ENCODE measurements around the gene FASTK.

Gene FASTK

GRCh38 chr7:151070574-151070960 lies 10.0 kb downstream of the FASTK start:
- Histone ChIP-seq H3K79me2 (ENCODE audit: insufficient read depth, low read length) (no peaks in the 10 kb centered on the region), H3K4me3 (ENCODE audit: low read depth, low read length, poor library complexity, severe bottlenecking) (no peak overlapping the region), H3K27ac (ENCODE audit: low read depth, low read length, poor library complexity, severe bottlenecking) (no peak overlapping the region), H3F3A (ENCODE audit: insufficient read depth, low read length) (no peaks in the 10 kb centered on the region), H3K27me3 (ENCODE audit: insufficient read depth, low read length) (no peaks in the 10 kb centered on the region), H3K4me2 (ENCODE audit: low read length) (no peak overlapping the region), H3K9me3 (ENCODE audit: low read length) (no peaks in the 10 kb centered on the region), H2AFZ (ENCODE audit: low read length) (no peak overlapping the region), H4K20me1 (ENCODE audit: insufficient read depth, low read length) (no peaks in the 10 kb centered on the region), H3K9ac (ENCODE audit: low read length) (no peak overlapping the region), H3K36me3 (ENCODE audit: insufficient read depth, low read length) (peaks cover 88% of the 10 kb centered on the region), H3K9me2 (ENCODE audit: low read depth, low read length) (no peaks in the 10 kb centered on the region), H3K4me1 (ENCODE audit: insufficient read depth, low read length, severe bottlenecking) (no peaks in the 10 kb centered on the region)
- no peak for TF ChIP-seq EZH2 (IDR thresholded peaks at IDR 0.05; ENCODE audit: borderline replicate concordance, low read length)
- TF ChIP-seq CTCF (IDR thresholded peaks at IDR 0.05; ENCODE audit: low read length) = no peak

- Histone ChIP-seq H3K4me1 (ENCODE audit: insufficient read depth, low read length, severe bottlenecking) (no peaks in the 10 kb centered on the region), H4K20me1 (ENCODE audit: insufficient read depth, low read length) (no peaks in the 10 kb centered on the region), H3K27ac (ENCODE audit: low read depth, low read length, poor library complexity, severe bottlenecking) (no peak overlapping the region), H3F3A (ENCODE audit: insufficient read depth, low read length) (no peaks in the 10 kb centered on the region), H3K9me2 (ENCODE audit: low read depth, low read length) (no peaks in the 10 kb centered on the region), H3K4me2 (ENCODE audit: low read length) (no peak overlapping the region), H3K36me3 (ENCODE audit: insufficient read depth, low read length) (peaks cover 88% of the 10 kb centered on the region), H3K79me2 (ENCODE audit: insufficient read depth, low read length) (no peaks in the 10 kb centered on the region), H3K27me3 (ENCODE audit: insufficient read depth, low read length) (no peaks in the 10 kb centered on the region), H3K9me3 (ENCODE audit: low read length) (no peaks in the 10 kb centered on the region), H2AFZ (ENCODE audit: low read length) (no peak overlapping the region), H3K9ac (ENCODE audit: low read length) (no peak overlapping the region), H3K4me3 (ENCODE audit: low read depth, low read length, poor library complexity, severe bottlenecking) (no peak overlapping the region)
- TF ChIP-seq EZH2 (IDR thresholded peaks at IDR 0.05; ENCODE audit: borderline replicate concordance, low read length) (no peak), CTCF (IDR thresholded peaks at IDR 0.05; ENCODE audit: low read length) (no peak)
Measured at GRCh38 chr7:151069841-151070573, 10.6 kb downstream of the FASTK start.

GRCh38 chr7:151068069-151068773 lies 12.4 kb downstream of the FASTK start:
- Histone ChIP-seq H3K4me3 (ENCODE audit: low read depth, low read length, poor library complexity, severe bottlenecking) (no peak overlapping the region), H3K4me2 (ENCODE audit: low read length) (no peak overlapping the region), H3K9me2 (ENCODE audit: low read depth, low read length) (no peaks in the 10 kb centered on the region), H4K20me1 (ENCODE audit: insufficient read depth, low read length) (no peaks in the 10 kb centered on the region), H3K79me2 (ENCODE audit: insufficient read depth, low read length) (no peaks in the 10 kb centered on the region), H3K9me3 (ENCODE audit: low read length) (no peaks in the 10 kb centered on the region), H2AFZ (ENCODE audit: low read length) (no peak overlapping the region), H3K27me3 (ENCODE audit: insufficient read depth, low read length) (no peaks in the 10 kb centered on the region), H3F3A (ENCODE audit: insufficient read depth, low read length) (no peaks in the 10 kb centered on the region), H3K4me1 (ENCODE audit: insufficient read depth, low read length, severe bottlenecking) (no peaks in the 10 kb centered on the region), H3K27ac (ENCODE audit: low read depth, low read length, poor library complexity, severe bottlenecking) (no peak overlapping the region), H3K36me3 (ENCODE audit: insufficient read depth, low read length) (peaks cover 80% of the 10 kb centered on the region), H3K9ac (ENCODE audit: low read length) (no peak overlapping the region)
- TF ChIP-seq CTCF (IDR thresholded peaks at IDR 0.05; ENCODE audit: low read length) = no peak
- no peak for TF ChIP-seq EZH2 (IDR thresholded peaks at IDR 0.05; ENCODE audit: borderline replicate concordance, low read length)

Data from OCI-LY1 (cell line).